GM20431 (cell line): Measurements from ENCODE around the gene NRXN2.

Experiments used
- in situ Hi-C: fragments of 300-500 bp; cut with MseI, MboI; formaldehyde crosslinking; loops from one replicate; pipeline ENCODE4 v1.15.0; 2020; ENCODE audit warnings: low sequenced_read_pairs; ENCODE audit not compliant: unreplicated experiment

The NRXN2 gene

DNA sequence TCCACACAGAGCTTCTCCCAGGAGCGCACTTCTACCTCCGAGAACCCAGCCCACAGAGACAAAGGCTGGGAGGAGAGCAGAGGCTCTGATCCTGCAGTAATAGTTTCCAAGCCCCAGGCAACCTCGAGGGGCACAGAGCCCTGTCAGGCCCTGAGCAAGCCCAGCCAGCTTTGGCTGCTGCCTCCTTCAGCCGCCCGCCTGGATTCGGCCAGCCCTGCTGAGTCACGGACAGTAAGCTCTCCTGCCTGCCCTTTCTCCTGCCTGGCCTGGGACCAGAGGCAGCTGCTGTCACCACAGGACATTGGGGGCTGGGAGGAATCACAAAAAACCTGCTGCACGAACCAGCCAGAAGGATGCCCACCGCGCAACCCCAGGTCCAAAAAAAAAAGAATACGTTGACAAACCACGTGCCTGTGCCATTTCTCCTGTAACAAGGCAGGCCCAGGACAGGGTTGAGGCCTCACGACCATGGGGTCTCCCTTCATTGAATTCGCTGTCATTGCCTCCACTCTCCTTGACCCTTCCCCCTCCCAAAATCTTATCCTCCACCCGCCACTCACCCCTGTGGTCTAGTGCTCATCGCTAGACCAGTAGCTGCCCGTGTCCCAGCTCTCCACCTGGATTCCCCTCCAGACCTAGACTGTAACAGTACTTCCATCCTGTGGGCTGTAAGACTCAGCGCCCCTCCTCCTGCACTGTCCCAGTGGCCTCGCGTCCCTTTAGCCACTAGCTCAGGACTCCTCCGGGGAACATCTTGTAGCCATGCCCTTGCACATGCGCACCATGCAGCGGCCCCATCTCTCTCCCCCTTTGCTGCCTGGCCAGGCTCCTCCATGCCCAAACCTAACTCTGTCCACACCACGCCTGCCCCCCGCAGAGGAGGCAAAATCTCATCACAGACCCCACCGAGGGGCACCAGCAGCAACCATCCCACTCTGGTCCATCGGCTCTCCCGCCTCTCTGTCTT, 139.4 kb downstream of the NRXN2 start:
- in situ Hi-C loops: no loop called here

- in situ Hi-C loops: no loop called here
Observed at GRCh38 chr11:64582885-64583284, 140.1 kb downstream of the NRXN2 start.

DNA sequence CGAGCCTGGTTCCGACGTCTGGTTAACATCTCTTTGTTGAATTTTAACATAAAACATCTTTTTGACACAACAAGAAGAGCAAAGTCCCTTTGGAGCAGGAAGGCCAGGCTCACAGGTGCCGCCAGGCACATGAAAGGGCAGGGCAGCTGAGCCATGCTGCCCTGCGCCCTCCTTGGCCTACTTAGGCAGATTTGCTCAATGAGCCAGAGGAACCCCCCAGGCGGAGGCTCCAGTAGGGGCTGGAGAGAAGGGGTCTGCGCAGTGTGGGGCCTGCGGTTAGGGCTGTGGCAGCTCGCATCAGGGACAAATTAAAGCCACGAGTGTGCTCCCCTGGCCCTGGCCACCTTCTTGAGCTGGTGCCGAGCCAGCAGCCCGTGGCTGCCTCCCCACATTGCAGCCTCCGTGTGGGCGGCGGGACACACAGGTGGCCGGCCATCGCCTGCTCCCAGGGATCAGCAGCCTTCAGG, 141.9 kb downstream of the NRXN2 start:
- in situ Hi-C loops: no loop called here

- in situ Hi-C loops: no loop called here
Observed at GRCh38 chr11:64580412-64580811, 142.6 kb downstream of the NRXN2 start.

DNA sequence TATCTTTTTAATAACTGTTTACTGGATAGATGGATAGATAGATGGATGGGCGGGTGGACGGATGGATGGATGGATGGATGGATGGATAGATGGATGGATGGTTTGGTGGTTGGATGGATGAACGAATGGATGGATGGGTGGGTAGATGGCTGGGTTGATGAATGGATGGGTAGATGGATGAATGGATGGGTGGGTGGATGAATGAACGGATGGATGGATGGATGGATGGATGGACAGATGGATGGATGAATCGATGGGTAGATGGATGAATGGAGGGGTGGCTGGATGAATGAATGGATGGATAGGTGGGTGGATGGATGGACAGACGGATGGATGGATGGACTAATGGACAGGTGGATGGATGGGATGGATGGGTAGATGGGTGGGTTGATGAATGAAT, 145.8 kb downstream of the NRXN2 start:
- in situ Hi-C loops: no loop called here

DNA sequence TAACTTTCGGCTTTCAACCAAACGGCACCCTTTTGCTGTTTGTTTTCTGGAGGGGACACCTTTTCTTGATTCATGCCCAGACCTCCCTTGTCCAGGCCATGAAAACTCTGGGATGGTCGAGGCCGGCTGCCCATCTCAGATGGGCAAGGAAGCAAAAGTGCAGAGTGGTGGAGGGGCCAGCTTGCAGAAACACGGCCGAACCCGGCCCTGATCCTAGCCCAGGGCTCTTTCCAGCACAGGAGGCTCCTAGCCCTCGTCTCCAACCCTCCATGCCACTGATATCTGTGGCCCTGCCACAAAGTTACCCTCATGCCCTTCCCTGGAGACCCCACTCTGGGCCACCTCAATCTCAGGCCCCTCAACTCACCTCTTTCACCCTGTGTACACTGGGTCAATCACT, 150.9 kb downstream of the NRXN2 start:
- in situ Hi-C loops: no loop called here

- in situ Hi-C loops: no loop called here
Observed at GRCh38 chr11:64571410-64572091, 151.4 kb downstream of the NRXN2 start.

DNA sequence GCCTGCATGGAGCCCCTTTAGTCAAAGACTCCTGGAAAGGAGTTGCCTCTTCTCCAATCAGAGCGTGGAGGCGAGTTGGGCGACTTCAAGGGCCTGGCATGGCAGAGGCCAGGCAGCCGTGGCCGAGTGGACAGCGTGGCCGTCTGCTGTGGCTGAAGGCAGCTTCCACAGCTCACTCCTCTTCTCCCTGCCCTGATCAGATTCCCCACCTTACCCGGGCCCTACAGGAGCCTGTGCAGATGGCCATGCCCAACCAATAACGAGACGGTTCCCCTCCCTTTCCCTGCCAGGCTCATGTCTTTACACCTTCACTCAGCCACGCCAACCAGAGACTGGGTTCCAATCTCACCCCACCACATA, 152.0 kb downstream of the NRXN2 start:
- in situ Hi-C loops: no loop called here

DNA sequence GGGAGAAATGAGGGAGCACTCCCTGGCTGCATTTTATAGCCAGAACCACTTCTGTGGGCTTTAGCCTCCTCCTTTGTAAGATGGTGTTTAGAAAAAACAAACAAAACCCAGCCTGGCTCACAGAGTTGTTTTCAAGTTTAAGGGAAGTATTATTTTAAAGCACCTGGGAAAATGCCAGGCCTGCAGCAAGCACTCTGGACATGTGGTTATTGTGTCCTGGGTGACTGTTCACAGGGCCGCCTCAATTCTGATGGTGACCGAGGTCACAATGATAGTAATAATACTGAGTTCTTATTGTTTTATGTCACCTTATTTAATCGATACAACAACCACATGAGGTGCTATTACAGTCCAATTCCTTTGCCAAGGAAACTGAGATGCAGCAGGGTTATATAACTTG, 152.7 kb downstream of the NRXN2 start:
- in situ Hi-C loops: no loop called here

DNA sequence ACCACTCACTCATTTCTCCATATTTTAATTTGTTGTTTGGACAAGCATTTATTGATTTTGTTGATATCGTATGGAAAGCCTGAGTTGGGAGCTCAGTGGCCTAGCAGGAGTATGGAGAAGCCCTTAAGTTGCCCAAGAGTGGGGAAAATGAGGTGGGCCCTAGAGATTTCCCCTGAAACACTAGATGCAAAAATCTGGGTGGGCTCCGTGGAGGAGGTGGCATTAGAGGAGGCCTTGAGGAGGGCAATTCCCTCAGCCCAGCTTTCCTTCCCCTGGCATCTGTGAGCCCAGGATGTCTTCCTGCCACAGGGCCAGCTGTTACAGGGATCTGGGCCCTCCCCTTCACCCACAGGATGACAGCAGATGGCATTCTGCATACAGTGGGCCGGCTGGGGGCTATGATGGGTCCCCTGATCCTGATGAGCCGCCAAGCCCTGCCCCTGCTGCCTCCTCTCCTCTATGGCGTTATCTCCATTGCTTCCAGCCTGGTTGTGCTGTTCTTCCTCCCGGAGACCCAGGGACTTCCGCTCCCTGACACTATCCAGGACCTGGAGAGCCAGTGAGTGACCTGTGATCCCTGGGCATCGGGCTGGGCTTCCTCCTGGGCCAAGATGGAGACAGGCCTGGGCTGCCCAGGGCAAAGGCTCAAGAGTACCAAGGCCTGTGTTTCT, 153.6 kb downstream of the NRXN2 start:
- in situ Hi-C loops: no loop called here

GRCh38 chr11:64568584-64569140, 154.3 kb downstream of the NRXN2 start:
- in situ Hi-C loops: no loop called here

GRCh38 chr11:64568041-64568571, 154.9 kb downstream of the NRXN2 start:
- in situ Hi-C loops: no loop called here

DNA sequence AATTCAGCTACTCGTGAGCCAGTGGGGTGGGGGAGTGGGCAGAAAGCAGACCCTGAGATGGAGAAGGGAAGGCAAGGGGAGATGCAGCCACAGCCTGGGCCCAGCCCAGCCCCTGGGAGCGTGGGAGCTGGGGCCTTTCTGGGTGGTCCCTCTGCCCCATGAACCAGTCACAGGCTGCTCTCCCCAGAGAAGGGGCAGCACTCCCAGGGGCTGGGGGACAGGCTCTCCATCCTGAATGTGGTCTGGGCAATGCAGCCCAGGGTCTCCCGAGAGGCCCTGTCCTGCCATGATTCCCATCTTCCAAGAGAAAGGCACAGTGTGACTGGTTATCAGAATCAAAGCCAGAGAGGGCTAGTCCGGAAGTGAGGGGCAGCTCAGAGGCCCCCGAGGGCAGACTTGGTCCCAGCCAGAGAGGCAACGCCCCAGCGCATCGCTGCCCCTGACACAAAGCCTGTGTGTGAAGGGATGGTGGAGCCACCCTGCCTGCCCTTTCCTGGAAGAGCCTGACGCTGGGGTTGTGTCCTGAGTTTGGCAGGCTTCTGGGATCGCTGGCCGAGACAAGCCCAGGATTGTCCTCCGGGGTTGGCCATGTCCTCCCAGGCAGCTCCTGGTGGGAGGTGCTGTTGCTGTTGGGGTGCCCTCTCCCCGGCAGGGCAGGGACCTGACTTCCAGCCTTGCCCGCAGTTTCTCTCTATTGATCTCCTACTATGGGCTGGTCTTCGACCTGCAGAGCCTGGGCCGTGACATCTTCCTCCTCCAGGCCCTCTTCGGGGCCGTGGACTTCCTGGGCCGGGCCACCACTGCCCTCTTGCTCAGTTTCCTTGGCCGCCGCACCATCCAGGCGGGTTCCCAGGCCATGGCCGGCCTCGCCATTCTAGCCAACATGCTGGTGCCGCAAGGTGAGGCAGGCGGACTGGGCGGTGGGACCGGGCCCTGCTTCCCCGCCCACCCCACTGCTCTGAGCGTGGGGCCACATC, 155.8 kb downstream of the NRXN2 start:
- in situ Hi-C loops: no loop called here

GRCh38 chr11:64566042-64566914, 156.7 kb downstream of the NRXN2 start:
- in situ Hi-C loops: no loop called here

- in situ Hi-C loops: no loop called here
Observed at GRCh38 chr11:64564947-64565889, 157.8 kb downstream of the NRXN2 start.

- in situ Hi-C loops: no loop called here
Observed at GRCh38 chr11:64564419-64564818, 158.6 kb downstream of the NRXN2 start.

- in situ Hi-C loops: no loop called here
Observed at GRCh38 chr11:64563966-64564365, 159.0 kb downstream of the NRXN2 start.
